Measurements from ENCODE around the gene BLOC1S5.
"Not testable (repeated sequence)": the region's sequence is repeated elsewhere in the genome, so short reads cannot be mapped to it uniquely, and the experiment has no call there.

BLOC1S5 gene

GRCh38 chr6:8057263-8057662, 6.9 kb downstream of the BLOC1S5 start:
- no peak overlapping the region for H3K4me3 ChIP-seq

GRCh38 chr6:8054276-8054675, 9.9 kb downstream of the BLOC1S5 start:
- H3K4me3 ChIP-seq: no peak overlapping the region

More at GRCh38 chr6:8057263-8057662, 6.9 kb downstream of the BLOC1S5 start:
- no peak overlapping the region for H3K27ac ChIP-seq

DNA sequence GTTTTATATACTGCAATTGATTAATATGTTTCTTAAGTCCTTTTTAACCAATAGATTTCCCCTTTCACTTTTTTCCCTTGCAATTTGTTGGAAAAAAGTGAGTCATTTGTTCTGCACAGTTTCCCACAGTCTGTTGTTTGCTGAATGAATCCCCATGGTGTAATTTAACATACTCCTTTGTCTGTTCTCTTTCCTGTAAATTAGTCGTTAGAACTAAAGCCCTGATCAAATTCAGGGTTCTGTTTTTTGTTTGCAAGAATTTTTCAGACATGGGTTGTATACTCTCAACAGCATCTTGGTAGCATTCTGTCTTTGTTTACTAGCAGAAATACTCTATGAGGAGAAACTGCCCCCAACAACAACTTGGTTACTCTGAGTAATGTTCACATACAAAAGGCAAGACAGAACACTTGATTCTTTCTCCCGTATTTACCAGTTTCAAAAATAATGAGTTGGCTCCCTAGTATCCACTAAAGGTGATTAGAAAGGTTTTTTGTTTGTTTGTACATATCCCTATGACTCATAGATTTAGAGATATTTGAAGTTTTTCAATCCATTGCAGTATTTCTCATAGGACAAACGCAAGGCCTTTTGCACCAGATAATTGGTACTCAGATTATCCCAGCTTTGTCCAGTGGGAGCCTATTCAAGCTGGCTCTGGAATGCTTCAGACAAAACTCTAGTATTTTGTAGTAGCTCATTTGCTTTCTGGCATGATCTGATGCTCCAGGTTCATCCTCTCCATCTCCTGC, 16.5 kb downstream of the BLOC1S5 start:
- no peak overlapping the region for H3K4me3 ChIP-seq
- peak overlapping the region in 7 of 21 experiments; percentile 11 to 56 (median 43) for H3K27ac ChIP-seq

More at GRCh38 chr6:8054276-8054675, 9.9 kb downstream of the BLOC1S5 start:
- H3K27ac ChIP-seq: no peak overlapping the region

- H3K27ac ChIP-seq, H3K4me3 ChIP-seq: not testable (repeated sequence)
These were observed 18.4 kb downstream of the BLOC1S5 start for GRCh38 chr6:8045769-8046168.

DNA sequence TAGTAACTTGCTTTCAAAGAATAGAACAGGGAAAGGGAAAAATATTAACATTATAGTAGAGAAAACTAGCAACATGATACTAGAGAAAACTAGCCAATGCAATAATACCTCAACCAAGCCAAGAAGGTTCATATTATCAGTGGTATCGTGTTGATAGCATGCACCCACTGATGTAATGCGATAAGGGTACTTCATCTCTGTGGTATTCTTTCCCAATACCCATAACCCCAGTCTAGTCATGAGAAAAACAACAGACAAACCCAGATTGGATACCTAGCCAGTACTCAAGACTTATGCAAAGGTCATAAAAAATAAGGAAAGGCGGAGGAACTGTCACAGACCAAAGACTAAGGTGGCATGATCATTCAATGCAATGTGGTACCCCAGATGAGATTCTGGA, 21.0 kb downstream of the BLOC1S5 start:
- Histone ChIP-seq H3K27ac (peak overlapping the region in 1 of 21 experiments; percentile 25), H3K4me3 (no peak overlapping the region)

- Histone ChIP-seq H3K27ac (peak overlapping the region in 1 of 21 experiments; percentile 9), H3K4me3 (no peak overlapping the region)
These were observed 22.1 kb downstream of the BLOC1S5 start for GRCh38 chr6:8041913-8042583.

DNA sequence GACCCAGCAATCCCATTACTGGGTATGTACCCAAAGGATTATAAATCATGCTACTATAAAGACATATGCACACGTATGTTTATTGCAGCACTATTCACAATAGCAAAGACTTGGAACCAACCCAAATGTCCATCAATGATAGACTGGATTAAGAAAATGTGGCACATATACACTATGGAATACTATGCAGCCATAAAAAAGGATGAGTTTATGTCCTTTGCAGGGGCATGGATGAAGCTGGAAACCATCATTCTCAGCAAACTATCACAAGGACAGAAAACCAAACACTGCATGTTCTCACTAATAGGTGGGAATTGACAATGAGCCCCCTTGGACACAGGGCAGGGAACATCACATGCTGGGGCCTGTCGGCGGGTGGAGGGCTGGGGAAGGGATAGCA, 30.1 kb downstream of the BLOC1S5 start:
- H3K4me3 ChIP-seq, H3K27ac ChIP-seq: not testable (repeated sequence)

- Histone ChIP-seq H3K4me3 (no peak overlapping the region), H3K27ac (no peak overlapping the region)
These were observed 33.3 kb downstream of the BLOC1S5 start for GRCh38 chr6:8030920-8031319.

- H3K27ac ChIP-seq: no peak overlapping the region
These were observed 34.8 kb downstream of the BLOC1S5 start for GRCh38 chr6:8029243-8029870.

DNA sequence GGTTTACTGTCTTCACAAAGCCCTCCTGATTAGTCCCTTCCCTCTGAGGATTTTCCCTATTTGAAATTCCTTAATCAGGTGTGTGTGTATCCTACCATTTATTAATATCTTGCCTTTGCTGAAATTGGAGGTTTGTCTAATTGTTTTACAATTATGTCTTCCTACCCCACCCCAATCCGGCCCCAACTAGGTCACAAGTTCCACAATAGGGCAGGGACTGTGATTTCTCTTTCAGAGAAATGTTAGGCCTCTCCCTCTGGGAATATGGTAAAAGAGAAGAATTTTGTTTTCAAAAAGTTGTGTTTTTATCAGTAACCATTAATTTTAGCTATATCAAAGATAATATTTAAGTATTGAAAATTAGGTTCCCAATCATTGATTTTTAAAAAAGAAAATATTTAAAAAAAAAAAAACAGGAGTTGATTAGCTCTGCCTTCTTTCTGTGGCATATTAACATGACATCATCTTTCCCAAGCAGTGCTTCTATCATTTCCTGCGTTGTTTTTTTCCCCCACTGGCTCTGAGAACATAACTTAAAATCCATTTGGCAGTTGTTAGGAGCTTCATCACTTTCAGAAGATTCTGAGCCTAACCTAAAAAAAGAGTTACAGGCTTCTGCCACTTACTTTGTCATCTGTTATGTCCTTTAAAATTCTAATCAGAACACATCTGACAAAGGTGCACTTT, 36.1 kb downstream of the BLOC1S5 start:
- peak overlapping the region in 3 of 21 experiments; percentile 31 to 66 (median 41) for H3K27ac ChIP-seq
- H3K4me3 ChIP-seq: no peak overlapping the region

More at GRCh38 chr6:8029243-8029870, 34.8 kb downstream of the BLOC1S5 start:
- no peak overlapping the region for H3K4me3 ChIP-seq

- H3K27ac ChIP-seq: no peak overlapping the region
- no peak overlapping the region for H3K4me3 ChIP-seq
These were observed 37.4 kb downstream of the BLOC1S5 start for GRCh38 chr6:8026800-8027199.

- no peak overlapping the region for H3K27ac ChIP-seq
- H3K4me3 ChIP-seq: no peak overlapping the region
These were observed 39.0 kb downstream of the BLOC1S5 start for GRCh38 chr6:8025191-8025590.

DNA sequence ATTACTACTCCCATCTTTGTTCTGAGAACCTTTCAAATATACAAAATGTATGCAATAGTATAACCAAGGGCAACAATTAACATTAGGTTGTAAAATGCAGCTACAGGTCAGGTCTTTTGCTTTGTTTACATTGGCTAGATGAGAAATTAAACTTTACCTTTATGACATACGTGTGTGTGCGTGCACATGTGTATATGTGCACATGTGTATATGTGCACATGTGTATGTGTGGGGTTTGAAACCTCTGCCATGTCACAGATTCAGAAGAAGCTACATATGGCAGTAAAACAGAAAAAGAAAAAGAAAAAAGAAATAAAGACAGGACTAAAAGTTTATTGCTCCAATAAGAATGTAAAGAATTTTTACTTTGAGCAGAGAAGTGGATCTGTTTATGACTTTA, 40.6 kb downstream of the BLOC1S5 start:
- H3K4me3 ChIP-seq: no peak overlapping the region
- no peak overlapping the region for H3K27ac ChIP-seq

- Histone ChIP-seq H3K4me3 (no peak overlapping the region), H3K27ac (no peak overlapping the region)
These were observed 44.1 kb downstream of the BLOC1S5 start for GRCh38 chr6:8020083-8020482.

DNA sequence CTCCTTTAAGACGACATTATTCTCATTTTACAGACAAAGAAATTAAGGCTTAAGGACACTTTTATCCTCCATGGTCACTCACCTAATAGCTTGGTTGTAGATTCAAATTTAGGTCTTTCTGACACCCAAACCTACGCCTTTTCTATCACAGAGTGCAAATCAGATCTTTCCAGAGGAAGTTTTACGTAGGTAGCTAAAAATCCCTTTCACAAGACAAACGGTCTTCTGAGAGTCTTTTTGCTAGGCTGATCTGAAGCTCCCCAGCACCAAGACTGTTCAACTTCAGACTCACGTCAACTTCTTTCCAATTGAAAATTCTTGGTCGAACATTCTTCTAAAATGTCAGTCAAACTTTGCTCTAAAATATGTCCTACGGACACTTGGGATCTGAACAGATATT, 46.5 kb downstream of the BLOC1S5 start:
- peak overlapping the region in 1 of 21 experiments; percentile 35 for H3K27ac ChIP-seq
- no peak overlapping the region for H3K4me3 ChIP-seq

- no peak overlapping the region for H3K4me3 ChIP-seq
- peak overlapping the region in 1 of 21 experiments; percentile 44 for H3K27ac ChIP-seq
These were observed 46.9 kb downstream of the BLOC1S5 start for GRCh38 chr6:8017276-8017701.

- Histone ChIP-seq H3K27ac (no peak overlapping the region), H3K4me3 (no peak overlapping the region)
These were observed 49.2 kb downstream of the BLOC1S5 start for GRCh38 chr6:8014947-8015346.

- Histone ChIP-seq H3K27ac (no peak overlapping the region), H3K4me3 (no peak overlapping the region)
These were observed 50.4 kb downstream of the BLOC1S5 start for GRCh38 chr6:8013763-8014162.

DNA sequence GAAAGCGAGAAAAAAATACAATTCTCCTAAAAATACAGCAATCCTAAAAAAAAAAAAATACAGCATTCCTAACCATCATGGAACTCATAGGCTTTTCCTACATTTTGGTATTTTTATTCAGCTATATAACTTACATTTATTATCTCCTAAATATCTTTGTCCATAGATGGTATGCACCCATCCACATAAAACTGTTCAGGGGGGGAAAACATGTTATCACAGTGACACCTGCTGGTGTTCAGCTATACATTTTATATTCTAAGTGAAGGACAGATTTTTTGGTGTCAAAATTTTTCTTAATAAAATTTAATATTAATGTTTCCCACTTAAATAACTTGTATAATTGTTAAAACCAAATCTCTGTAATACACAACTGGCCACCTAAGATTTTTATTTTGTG, 58.0 kb downstream of the BLOC1S5 start:
- Histone ChIP-seq H3K27ac (no peak overlapping the region), H3K4me3 (no peak overlapping the region)

GRCh38 chr6:8005136-8005535, 59.1 kb downstream of the BLOC1S5 start:
- no peak overlapping the region for H3K4me3 ChIP-seq
- no peak overlapping the region for H3K27ac ChIP-seq

Data from skin epidermis (tissue), 12 donors.